K562 (cell line): Measurements from ENCODE around the gene SAMD9L. TPM values are rescaled to one million over a fixed set of nuclear protein-coding genes. Genes with fewer than 3 reads are reported as not detected.

Source experiments
- ATAC-seq: fragments of 200-7000 bp; cut with Tn5 transposase; 3 replicates; pipeline ENCODE4 v1.9.1; 2020; ENCODE audit warnings: moderate library complexity
- BruUV-seq: library from RNA; stranded (reverse); fragments of 400-500 nt; replicated peaks from 2 replicates; lab custom pipeline; 2021; lab: Mats Ljungman, UMichigan
- CTCF ChIA-PET: fragments of 300-600 bp; formaldehyde crosslinking; extraction: SDS; loops from one replicate; lab custom pipeline; 2021; ENCODE audit warnings: low intra/inter-chr PET ratio; lab: Yijun Ruan, JAX
- POLR2A ChIA-PET: fragments of 300-600, 350-650 bp; sonication (Branson Sonifier 250); formaldehyde crosslinking; extraction: SDS; loops from one replicate; lab custom pipeline; 2021; ENCODE audit warnings: antibody characterized with exemption, inconsistent platforms; lab: Yijun Ruan, JAX
- DNase-seq, 4 experiments: peaks; one replicate each; pipeline versions ENCODE4 v3.0.0 to v3.0.0-alpha.2; 2011 to 2018; ENCODE audit warnings: low spot score in 3 of 4, mixed read lengths in 3 of 4; ENCODE audit errors: extremely low read depth in 1 of 4
- FAIRE-seq: peaks from 2 replicates; lab custom pipeline; 2011; peaks lifted over from hg19 to GRCh38; lab: Jason Lieb, UNC
- H2AFZ ChIP-seq: 2 replicates; pipeline ENCODE4 v1.6.0; 2011; ENCODE audit warnings: low read depth, low read length, control low read depth, inconsistent platforms
- H3K27ac ChIP-seq: fragments of 200-600 bp; 3 replicates; pipeline ENCODE4 v1.8.0; 2011; ENCODE audit warnings: low read depth, mild to moderate bottlenecking, control low read depth, inconsistent platforms, low read length, moderate library complexity, mixed read lengths; ENCODE audit errors: extremely low read depth
- H3K27me3 ChIP-seq, 2 experiments: fragments of 300-600 bp in 1 of 2; 2 replicates in 1 of 2; 3 replicates in 1 of 2; pipeline versions ENCODE4 v1.6.0 to v1.8.0; 2011; ENCODE audit warnings: inconsistent platforms in 2 of 2, low read length in 2 of 2, mild to moderate bottlenecking in 1 of 2, mixed read lengths in 1 of 2, moderate library complexity in 1 of 2; ENCODE audit not compliant: control insufficient read depth in 2 of 2, insufficient read depth in 2 of 2
- H3K36me3 ChIP-seq: fragments of 300-600 bp; 3 replicates; pipeline ENCODE4 v1.8.0; 2011; ENCODE audit warnings: mild to moderate bottlenecking, low read length, inconsistent platforms; ENCODE audit not compliant: control insufficient read depth, insufficient read depth
- H3K4me1 ChIP-seq, 2 experiments: fragments of 200-600 bp in 1 of 2; replicated peaks in 1 of 2; 2 replicates in 1 of 2; 3 replicates in 1 of 2; pipeline versions ENCODE4 v1.5.1 to v1.8.0; 2011; ENCODE audit warnings: inconsistent platforms in 2 of 2, low read length in 2 of 2, mild to moderate bottlenecking in 1 of 2, mixed read lengths in 1 of 2, moderate library complexity in 1 of 2; ENCODE audit not compliant: control insufficient read depth in 2 of 2, insufficient read depth in 2 of 2
- H3K4me2 ChIP-seq: 2 replicates; pipeline ENCODE4 v1.6.1; 2011; ENCODE audit warnings: low read length, control low read depth, inconsistent platforms, mixed read lengths; ENCODE audit not compliant: insufficient read depth
- H3K4me3 ChIP-seq: fragments of 200-600 bp; sonication (generic), shearing (Covaris generic); 2 replicates; pipeline ENCODE4 v1.5.1; 2016; ENCODE audit warnings: control low read depth, inconsistent platforms
- H3K79me2 ChIP-seq: fragments of 200-600 bp; 3 replicates; pipeline ENCODE4 v1.8.0; 2011; ENCODE audit warnings: low read length, inconsistent platforms; ENCODE audit not compliant: control insufficient read depth, insufficient read depth
- H3K9ac ChIP-seq, 2 experiments: 2 replicates each; pipeline versions ENCODE4 v1.6.0 to v1.6.1; 2011; ENCODE audit warnings: low read depth in 2 of 2, low read length in 2 of 2, control low read depth in 1 of 2, inconsistent platforms in 1 of 2, mild to moderate bottlenecking in 1 of 2, mixed read lengths in 1 of 2; ENCODE audit not compliant: insufficient read depth in 1 of 2
- H3K9me1 ChIP-seq: one replicate; pipeline ENCODE4 v1.6.0; 2011; ENCODE audit warnings: inconsistent platforms, mild to moderate bottlenecking, low read length, moderate library complexity; ENCODE audit not compliant: control insufficient read depth, insufficient read depth
- H3K9me3 ChIP-seq: replicated peaks from 2 replicates; pipeline ENCODE4 v1.5.1; 2011; ENCODE audit warnings: low read depth, low read length, inconsistent platforms; ENCODE audit not compliant: control insufficient read depth, insufficient read depth
- H4K20me1 ChIP-seq: replicated peaks from 2 replicates; pipeline ENCODE4 v1.6.1; 2011; ENCODE audit warnings: low read length, inconsistent platforms, mixed read lengths; ENCODE audit not compliant: control insufficient read depth, insufficient read depth
- CTCF ChIP-seq, 3 experiments: IDR thresholded peaks in 2 of 3; conservative IDR thresholded peaks in 1 of 3; 2 replicates each; pipeline ENCODE4 v1.5.1; 2011 to 2012; ENCODE audit warnings: low read length in 3 of 3, mild to moderate bottlenecking in 3 of 3, control low read depth in 2 of 3, improper control_type of control experiment in 1 of 3, inconsistent platforms in 1 of 3, low read depth in 1 of 3, mixed read lengths in 1 of 3, moderate library complexity in 1 of 3; ENCODE audit not compliant: insufficient read depth in 2 of 3
- RAD21 ChIP-seq, 2 experiments: fragments of 250-450 bp in 1 of 2; fragments of 450-650 bp in 1 of 2; sonication (Bioruptor Pico) in 1 of 2; formaldehyde crosslinking in 1 of 2; IDR thresholded peaks in 1 of 2; conservative IDR thresholded peaks in 1 of 2; 2 replicates each; pipeline versions ENCODE4 v1.4.0 to v1.8.0; 2020 to 2022; ENCODE audit warnings: mild to moderate bottlenecking in 2 of 2, moderate library complexity in 1 of 2
- ZNF239 ChIP-seq: fragments of 250-450 bp; sonication (Bioruptor Pico); IDR thresholded peaks from 2 replicates; pipeline ENCODE4 v1.4.0; 2020; ENCODE audit warnings: mild to moderate bottlenecking
- WGBS: fragments of 100-300 bp; shearing (Covaris generic); methylation state at CpG from one replicate; pipeline ENCODE4 v1.1.6; 2016; ENCODE audit warnings: low coverage, mixed read lengths; ENCODE audit not compliant: insufficient coverage; ENCODE audit errors: missing lambda C conversion rate; 5-methylcytosine and 5-hydroxymethylcytosine counted together
- in situ Hi-C: fragments of 300-500 bp; cut with MboI; formaldehyde crosslinking; loops from 4 replicates; pipeline ENCODE4 v1.15.0; 2018; ENCODE audit warnings: inconsistent platforms, mixed read lengths
- intact Hi-C: fragments of 100-400 bp; cut with micrococcal nuclease; formaldehyde crosslinking; loops from 2 replicates; pipeline ENCODE4 v1.14.2; 2022
- polyA plus RNA-seq, 8 experiments: library from polyadenylated mRNA; depleted of rRNA in 4 of 8; stranded (reverse) in 5 of 8; unstranded in 3 of 8; fragments of >200 nt; fragmentation: Nextera tagmentation in 2 of 8; fragmentation: Illumina TruSeq in 1 of 8; extraction: Ambion mirVana in 2 of 8; extraction: Trizol in 1 of 8; gene quantifications; 2 replicates each; pipeline versions ENCODE4 v1.2.1 to v1.2.3, GENCODE V29; 2011 to 2014; ENCODE audit warnings: inconsistent platforms in 1 of 8, missing spikeins in 1 of 8
- total RNA-seq, 7 experiments: library from RNA; depleted of rRNA in 6 of 7; stranded (reverse); fragments of >200 nt in 6 of 7; fragmentation: Illumina TruSeq in 2 of 7; extraction: Trizol in 2 of 7; gene quantifications; 2 replicates each; pipeline versions ENCODE4 v1.2.1 to v1.2.3, GENCODE V29; 2011 to 2021; ENCODE audit warnings: low replicate concordance in 1 of 7

The SAMD9L gene
- total and polyA plus RNA-seq, 9 of the 15 experiments (the other 6 are each of a cell fraction or from before 2014, with no cell fraction given): 0.15 to 1.0 (median 0.48) TPM

DNA sequence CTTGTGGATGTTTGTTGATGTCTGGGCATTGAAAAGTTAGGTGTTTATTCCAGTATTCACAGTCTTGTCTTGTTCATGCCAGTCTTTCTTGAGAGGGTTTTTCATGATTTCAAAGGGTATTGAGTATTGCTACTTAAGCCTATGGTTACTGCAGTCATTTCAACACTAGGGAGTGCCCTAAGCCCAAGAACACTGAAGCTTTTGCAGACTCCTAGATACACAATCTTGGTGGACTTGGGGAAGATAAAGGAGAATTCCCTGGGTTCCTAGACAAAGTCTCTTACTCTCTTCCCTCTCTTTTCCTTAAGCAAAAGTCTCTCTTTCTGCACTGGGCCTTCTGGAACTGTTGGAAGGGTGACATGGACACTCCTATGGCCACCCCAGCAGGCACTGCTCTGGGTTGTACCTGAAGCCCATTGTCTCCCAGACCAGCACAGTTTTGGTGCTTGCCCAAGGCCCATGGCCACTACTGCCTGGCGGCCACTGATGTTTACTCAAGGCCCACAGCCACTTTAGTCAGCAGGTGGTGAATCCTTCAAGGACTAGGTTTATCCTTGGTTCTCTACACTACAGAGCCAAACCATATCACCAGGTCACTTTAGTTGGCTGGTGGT lies 55.3 kb downstream of the SAMD9L start:
- intact Hi-C loops (no loop called here), in situ Hi-C loops (no loop called here)
- ATAC-seq: peak; percentile 73
- H3K4me2 ChIP-seq: no peak overlapping the region
- no peaks in the 10 kb centered on the region for H3K9me1 ChIP-seq
- FAIRE-seq: no peak
- peaks cover 7% of the 10 kb centered on the region; the same call in 1 of the 2 replicates for H3K9me3 ChIP-seq
- CTCF ChIA-PET: no interaction called here
- H3K27ac ChIP-seq: no peak overlapping the region
- H2AFZ ChIP-seq: no peak overlapping the region
- H3K4me3 ChIP-seq: no peak overlapping the region
- no peaks in the 10 kb centered on the region for H3K4me1 ChIP-seq
- no peaks in the 10 kb centered on the region for H3K79me2 ChIP-seq
- H3K36me3 ChIP-seq: no peaks in the 10 kb centered on the region
- peak in 1 of 4 experiments; percentile 8 for DNase-seq
- H3K27me3 ChIP-seq: peaks cover 0 to 5% of the 10 kb centered on the region in 2 experiments; a peak in 1 of 5 replicates
- WGBS: 0% methylated on average over 1 of the region's 1 CpG
- TF ChIP-seq ZNF239: no peak
- peak in 1 of 2 experiments; percentile 50; a peak in 2 of 4 replicates for TF ChIP-seq RAD21 (CRISPR knock-in tag; conservative IDR thresholded peaks at IDR 0.05 in 1 of 2, IDR thresholded peaks at IDR 0.05 in 1 of 2)
- peak in 1 of 3 experiments; percentile 17; a peak in 2 of 6 replicates for TF ChIP-seq CTCF (IDR thresholded peaks at IDR 0.05 in 2 of 3, conservative IDR thresholded peaks at IDR 0.05 in 1 of 3; ENCODE audit: insufficient read depth in 2 of 3, low read depth in 1 of 3, low read length in 3 of 3)
- POLR2A ChIA-PET: interaction anchor here (1.3 kb wide), 1 partner anchor 10 kb away, joined by 3 read pairs; no protein-coding TSS in a partner anchor
- BruUV-seq: no TSS peak
- H4K20me1 ChIP-seq: no peaks in the 10 kb centered on the region
- no peak overlapping the region for H3K9ac ChIP-seq

Other genes starting within 250 kb of the SAMD9L start
- gene SAMD9, start 30.4 kb downstream of the SAMD9L start, total RNA-seq (2014; rRNA removed): 1.6 and 1.9 TPM in 2 replicates
- 3.7 and 4.4 TPM in 2 replicates for gene SAMD9, start 30.4 kb downstream of the SAMD9L start, total RNA-seq (2014; rRNA removed; fragmentation: Illumina TruSeq; extraction: Trizol)
- gene SAMD9, start 30.4 kb downstream of the SAMD9L start, total RNA-seq (2015; rRNA removed; fragmentation: Illumina TruSeq; extraction: Trizol): 3.9 and 4.0 TPM in 2 replicates
- gene SAMD9, start 30.4 kb downstream of the SAMD9L start, total RNA-seq (2021): 2.5 and 2.7 TPM in 2 replicates
- 0.51 and 1.0 TPM in 2 replicates for gene SAMD9, start 30.4 kb downstream of the SAMD9L start, polyA plus RNA-seq (2011; rRNA removed)
- gene SAMD9, start 30.4 kb downstream of the SAMD9L start, polyA plus RNA-seq (2014; fragmentation: Illumina TruSeq; extraction: Trizol): 2.2 and 2.9 TPM in 2 replicates
- 1 to 10 TPM; 1.1 to 1.3 TPM for gene SAMD9, start 30.4 kb downstream of the SAMD9L start, polyA plus RNA-seq (2014; fragmentation: Nextera tagmentation; extraction: Ambion mirVana)
- 1.1 and 1.5 TPM in 2 replicates for gene SAMD9, start 30.4 kb downstream of the SAMD9L start, polyA plus RNA-seq (2014; rRNA removed)
- gene HEPACAM2, start 78.1 kb upstream of the SAMD9L start, total RNA-seq (2014; rRNA removed): 2.8 TPM in 2 replicates
- 4.0 and 5.5 TPM in 2 replicates for gene HEPACAM2, start 78.1 kb upstream of the SAMD9L start, total RNA-seq (2014; rRNA removed; fragmentation: Illumina TruSeq; extraction: Trizol)
- gene HEPACAM2, start 78.1 kb upstream of the SAMD9L start, total RNA-seq (2015; rRNA removed; fragmentation: Illumina TruSeq; extraction: Trizol): 2.4 and 2.5 TPM in 2 replicates
- 2.0 and 2.8 TPM in 2 replicates for gene HEPACAM2, start 78.1 kb upstream of the SAMD9L start, total RNA-seq (2021)
- gene HEPACAM2, start 78.1 kb upstream of the SAMD9L start, polyA plus RNA-seq (2011; rRNA removed): 4.0 and 23.6 TPM in 2 replicates
- 5.4 and 6.5 TPM in 2 replicates for gene HEPACAM2, start 78.1 kb upstream of the SAMD9L start, polyA plus RNA-seq (2014; fragmentation: Illumina TruSeq; extraction: Trizol)
- gene HEPACAM2, start 78.1 kb upstream of the SAMD9L start, polyA plus RNA-seq (2014; fragmentation: Nextera tagmentation; extraction: Ambion mirVana): 1 to 10 TPM; 3.9 to 6.0 TPM
- gene HEPACAM2, start 78.1 kb upstream of the SAMD9L start, polyA plus RNA-seq (2014; rRNA removed): 3.6 and 4.7 TPM in 2 replicates
- 15.8 TPM in 2 replicates for gene VPS50, start 84.0 kb upstream of the SAMD9L start, total RNA-seq (2014; rRNA removed)
- gene VPS50, start 84.0 kb upstream of the SAMD9L start, total RNA-seq (2014; rRNA removed; fragmentation: Illumina TruSeq; extraction: Trizol): 29.4 and 33.8 TPM in 2 replicates
- gene VPS50, start 84.0 kb upstream of the SAMD9L start, total RNA-seq (2015; rRNA removed; fragmentation: Illumina TruSeq; extraction: Trizol): 20.5 and 24.6 TPM in 2 replicates
- 21.7 and 24.6 TPM in 2 replicates for gene VPS50, start 84.0 kb upstream of the SAMD9L start, total RNA-seq (2021)
- gene VPS50, start 84.0 kb upstream of the SAMD9L start, polyA plus RNA-seq (2011; rRNA removed): 16.1 and 22.9 TPM in 2 replicates
- 15.3 and 16.7 TPM in 2 replicates for gene VPS50, start 84.0 kb upstream of the SAMD9L start, polyA plus RNA-seq (2014; fragmentation: Illumina TruSeq; extraction: Trizol)
- 10 to 100 TPM; 10.5 to 14.9 TPM for gene VPS50, start 84.0 kb upstream of the SAMD9L start, polyA plus RNA-seq (2014; fragmentation: Nextera tagmentation; extraction: Ambion mirVana)
- 10.5 and 10.7 TPM in 2 replicates for gene VPS50, start 84.0 kb upstream of the SAMD9L start, polyA plus RNA-seq (2014; rRNA removed)